Smooth muscle cell of the brain vasculature (primary cell): ENCODE data around the gene SLC7A8.

Source experiments
- DNase-seq: peaks from one replicate; pipeline ENCODE4 v3.0.0-alpha.2; 2012; ENCODE audit warnings: low read depth, low spot score

The SLC7A8 gene

GRCh38 chr14:23182372-23183157, 895 bp downstream of the SLC7A8 start:
- no peak for DNase-seq

GRCh38 chr14:23181946-23182345, 1.5 kb downstream of the SLC7A8 start:
- no peak for DNase-seq

- DNase-seq = no peak
Measured at GRCh38 chr14:23181453-23181852, 2.0 kb downstream of the SLC7A8 start.

- no peak for DNase-seq
Measured at GRCh38 chr14:23177181-23177580, 6.3 kb downstream of the SLC7A8 start.

- DNase-seq = no peak
Measured at GRCh38 chr14:23175823-23176222, 7.6 kb downstream of the SLC7A8 start.

GRCh38 chr14:23174296-23175184, 8.9 kb downstream of the SLC7A8 start:
- no peak for DNase-seq

GRCh38 chr14:23173796-23174195, 9.7 kb downstream of the SLC7A8 start:
- no peak for DNase-seq

- DNase-seq = no peak
Measured at GRCh38 chr14:23173031-23173430, 10.4 kb downstream of the SLC7A8 start.

- DNase-seq = no peak
Measured at GRCh38 chr14:23172574-23172973, 10.9 kb downstream of the SLC7A8 start.

GRCh38 chr14:23172096-23172495, 11.4 kb downstream of the SLC7A8 start:
- DNase-seq = no peak

- no peak for DNase-seq
Measured at GRCh38 chr14:23171222-23171975, 12.1 kb downstream of the SLC7A8 start.

GRCh38 chr14:23169622-23170021, 13.8 kb downstream of the SLC7A8 start:
- no peak for DNase-seq

GRCh38 chr14:23168246-23168645, 15.2 kb downstream of the SLC7A8 start:
- DNase-seq = no peak

GRCh38 chr14:23167116-23167847, 16.2 kb downstream of the SLC7A8 start:
- no peak for DNase-seq

- DNase-seq = no peak
Measured at GRCh38 chr14:23164949-23165348, 18.5 kb downstream of the SLC7A8 start.

GRCh38 chr14:23164250-23164649, 19.2 kb downstream of the SLC7A8 start:
- no peak for DNase-seq

GRCh38 chr14:23163830-23164229, 19.6 kb downstream of the SLC7A8 start:
- no peak for DNase-seq

GRCh38 chr14:23162800-23163199, 20.7 kb downstream of the SLC7A8 start:
- DNase-seq = no peak

GRCh38 chr14:23162005-23162404, 21.5 kb downstream of the SLC7A8 start:
- DNase-seq = no peak

- peak; percentile 79 for DNase-seq
Measured at GRCh38 chr14:23160924-23161522, 22.4 kb downstream of the SLC7A8 start.

- DNase-seq = no peak
Measured at GRCh38 chr14:23159532-23159931, 23.9 kb downstream of the SLC7A8 start.
